ENCODE results near the gene CBLIF.
A peak's percentile ranks its signal among the peaks of the same experiment; 100 is the strongest.
"Not testable (repeated sequence)": the region's sequence is repeated elsewhere in the genome, so short reads cannot be mapped to it uniquely, and the experiment has no call there.

CBLIF gene

DNA sequence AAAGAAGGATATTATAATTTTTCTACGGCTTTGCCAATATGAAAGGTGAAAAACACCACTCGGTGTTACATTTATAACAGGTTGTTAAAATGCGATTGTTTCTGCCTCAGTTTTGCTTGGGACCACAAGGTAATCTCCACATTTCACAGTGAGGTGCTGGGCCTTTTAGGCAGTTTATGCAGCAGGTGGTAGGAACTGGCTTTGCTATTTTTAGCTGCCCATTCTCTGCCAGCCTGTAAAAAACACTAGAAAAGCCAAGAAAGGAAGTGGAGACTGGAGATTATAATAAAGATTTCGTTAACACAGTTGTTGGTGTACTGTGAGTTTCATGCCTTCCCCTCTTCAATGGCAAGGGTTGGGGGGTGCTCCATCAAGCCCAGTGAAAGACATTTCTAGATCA lies 26.7 kb downstream of the CBLIF start:
- H3K36me3 Mint-ChIP-seq (ENCODE audit: low read depth): no peaks in the 10 kb centered on the region
- H3K4me1 Mint-ChIP-seq: peaks cover 17% of the 10 kb centered on the region
- no peaks in the 10 kb centered on the region for H3K27me3 Mint-ChIP-seq
- DNase-seq: no peak
- H3K27ac Mint-ChIP-seq: no peak overlapping the region
- no peaks in the 10 kb centered on the region for H3K9me3 Mint-ChIP-seq
- H3K4me3 Mint-ChIP-seq: no peak overlapping the region
- ATAC-seq: no peak

DNA sequence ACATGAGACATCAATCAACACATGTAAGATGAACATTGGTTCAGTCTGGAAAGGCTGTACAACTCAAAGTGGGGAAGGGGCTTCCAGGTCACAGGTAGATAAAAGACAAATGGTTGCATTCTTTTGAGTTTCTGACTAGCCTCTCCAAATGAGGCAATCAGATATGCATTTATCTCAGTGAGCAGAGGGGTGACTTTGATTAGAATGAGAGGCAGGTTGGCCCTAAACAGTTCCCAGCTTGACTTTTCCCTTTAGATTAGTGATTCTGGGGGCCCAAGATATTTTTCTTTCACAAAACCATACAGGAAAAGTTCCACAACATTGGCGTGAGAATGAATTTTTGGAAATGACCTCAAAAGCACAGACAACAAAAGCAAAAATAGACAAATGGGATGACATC lies 28.9 kb downstream of the CBLIF start:
- not testable (repeated sequence) for H3K27me3 Mint-ChIP-seq; ATAC-seq; H3K36me3 Mint-ChIP-seq (ENCODE audit: low read depth); H3K9me3 Mint-ChIP-seq; DNase-seq; H3K4me3 Mint-ChIP-seq; H3K27ac Mint-ChIP-seq
- peaks cover 15% of the 10 kb centered on the region for H3K4me1 Mint-ChIP-seq

DNA sequence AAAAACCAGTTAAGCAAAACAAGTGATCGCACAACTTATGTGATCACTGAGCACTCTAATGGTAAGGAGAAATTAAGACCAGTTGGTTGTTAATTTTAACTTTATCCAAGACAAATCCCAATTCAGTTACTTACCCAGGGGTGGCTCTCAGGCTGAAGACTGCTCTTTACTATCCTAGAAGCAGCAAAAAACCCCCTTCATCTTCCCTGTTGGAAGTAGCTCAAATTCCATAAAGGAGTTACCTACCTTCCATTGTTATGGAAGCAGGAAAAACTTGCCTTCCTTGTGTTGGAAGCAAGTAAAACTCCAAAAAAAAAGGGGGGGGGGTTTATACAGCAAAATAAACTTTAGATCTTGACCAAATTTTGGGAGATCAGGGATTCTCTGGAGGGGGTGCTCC lies 29.5 kb downstream of the CBLIF start:
- Mint-ChIP-seq H3K36me3 (ENCODE audit: low read depth) (no peaks in the 10 kb centered on the region), H3K27me3 (no peaks in the 10 kb centered on the region), H3K4me3 (no peak overlapping the region), H3K27ac (no peak overlapping the region), H3K4me1 (peaks cover 21% of the 10 kb centered on the region), H3K9me3 (peaks cover 4% of the 10 kb centered on the region)
- ATAC-seq (no peak), DNase-seq (no peak)

DNA sequence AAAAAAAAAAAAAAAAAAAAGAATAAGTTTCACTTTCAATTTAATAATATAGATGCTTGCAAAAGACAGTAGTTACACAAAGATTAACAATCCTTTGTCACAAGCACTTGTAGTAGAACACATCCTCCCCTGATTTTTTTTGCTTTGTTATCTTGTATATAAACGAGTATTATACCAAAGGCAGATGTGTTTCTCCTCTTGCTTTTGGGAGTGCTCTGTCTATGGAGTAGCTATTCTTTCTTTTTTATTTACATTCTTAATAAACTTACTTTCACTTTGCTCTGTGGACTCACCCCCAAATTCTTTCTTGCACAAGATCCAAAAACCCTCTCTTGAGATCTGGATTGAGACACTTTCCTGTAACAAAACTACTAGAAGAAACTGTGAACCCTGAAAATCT lies 31.3 kb downstream of the CBLIF start:
- H3K27ac Mint-ChIP-seq: no peak overlapping the region
- H3K4me1 Mint-ChIP-seq: peaks cover 28% of the 10 kb centered on the region
- DNase-seq (no peak), ATAC-seq (no peak)
- H3K36me3 Mint-ChIP-seq (ENCODE audit: low read depth): peaks cover 3% of the 10 kb centered on the region
- H3K4me3 Mint-ChIP-seq: peak overlapping the region; percentile 28
- H3K27me3 Mint-ChIP-seq: no peaks in the 10 kb centered on the region
- H3K9me3 Mint-ChIP-seq: peaks cover 4% of the 10 kb centered on the region

DNA sequence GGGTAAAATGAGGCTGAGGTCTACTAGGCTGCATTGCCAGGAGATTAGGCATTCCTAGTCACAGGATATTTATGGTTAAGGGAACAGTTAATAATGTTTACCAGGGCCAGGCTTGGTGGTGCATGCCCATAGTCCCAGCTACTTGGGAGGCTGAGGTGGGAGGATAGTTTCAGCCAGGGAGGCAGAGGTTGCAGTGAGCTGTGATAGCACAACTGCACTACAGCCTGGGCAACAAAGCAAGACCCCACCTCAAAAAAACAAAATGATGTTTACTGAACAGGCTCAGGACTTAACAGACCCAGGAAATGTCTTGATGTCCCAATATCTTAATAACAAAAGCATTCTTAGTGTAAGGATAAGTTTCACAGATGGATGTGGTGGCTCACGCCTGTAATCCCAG lies 31.9 kb downstream of the CBLIF start:
- no peak overlapping the region for H3K27ac Mint-ChIP-seq

DNA sequence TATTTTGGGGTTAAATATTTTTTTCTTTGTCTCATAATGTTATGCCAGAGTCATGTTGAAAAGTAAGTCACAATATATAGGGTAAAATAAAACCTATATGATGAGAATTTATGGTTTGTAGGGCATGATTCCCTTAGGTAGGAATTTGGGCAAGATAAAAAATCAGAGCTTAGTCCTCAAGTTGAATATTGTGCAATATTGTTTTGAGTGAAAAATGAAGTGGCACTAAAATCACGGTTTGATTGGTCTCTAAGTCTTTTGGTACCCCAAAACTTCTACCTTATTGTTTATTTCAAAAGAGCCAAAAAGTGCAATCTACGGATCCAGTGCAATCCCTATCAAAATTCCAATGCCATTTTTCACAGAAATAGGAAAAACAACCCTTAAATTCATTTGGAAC lies 33.1 kb downstream of the CBLIF start:
- ATAC-seq (no peak), DNase-seq (no peak)
- peaks cover 26% of the 10 kb centered on the region for H3K4me1 Mint-ChIP-seq
- H3K36me3 Mint-ChIP-seq (ENCODE audit: low read depth): peaks cover 12% of the 10 kb centered on the region
- H3K27me3 Mint-ChIP-seq: no peaks in the 10 kb centered on the region
- H3K9me3 Mint-ChIP-seq: peaks cover 4% of the 10 kb centered on the region
- no peak overlapping the region for H3K4me3 Mint-ChIP-seq
- H3K27ac Mint-ChIP-seq: no peak overlapping the region

More for the DNA sequence above, 31.9 kb downstream of the CBLIF start:
- DNase-seq (no peak), ATAC-seq (no peak)
- H3K4me1 Mint-ChIP-seq: peaks cover 27% of the 10 kb centered on the region
- H3K27me3 Mint-ChIP-seq: no peaks in the 10 kb centered on the region
- peaks cover 8% of the 10 kb centered on the region for H3K36me3 Mint-ChIP-seq (ENCODE audit: low read depth)
- H3K9me3 Mint-ChIP-seq: peaks cover 4% of the 10 kb centered on the region
- no peak overlapping the region for H3K4me3 Mint-ChIP-seq

DNA sequence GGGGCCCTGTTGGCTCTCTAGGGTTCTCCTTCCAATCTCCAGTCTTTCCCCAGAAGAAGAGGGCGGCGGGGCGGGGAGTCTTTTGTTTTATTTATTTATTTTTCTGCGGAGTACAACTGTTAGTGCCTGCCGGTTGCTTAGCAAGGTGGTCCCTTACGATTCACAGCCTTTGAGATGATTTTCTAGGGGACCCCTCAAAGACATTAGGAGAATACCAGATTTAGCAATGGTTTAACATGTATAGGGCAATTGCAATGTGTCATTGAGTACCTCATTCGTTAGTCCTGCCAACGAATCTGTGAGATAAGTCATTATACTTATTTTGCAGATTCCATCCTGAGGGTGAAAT lies 34.4 kb downstream of the CBLIF start:
- DNase-seq: no peak
- Mint-ChIP-seq H3K36me3 (ENCODE audit: low read depth) (peaks cover 21% of the 10 kb centered on the region), H3K4me1 (peaks cover 26% of the 10 kb centered on the region), H3K4me3 (peak overlapping the region; percentile 92), H3K27me3 (no peaks in the 10 kb centered on the region), H3K27ac (peak overlapping the region; percentile 85), H3K9me3 (peaks cover 4% of the 10 kb centered on the region)
- no peak for ATAC-seq

DNA sequence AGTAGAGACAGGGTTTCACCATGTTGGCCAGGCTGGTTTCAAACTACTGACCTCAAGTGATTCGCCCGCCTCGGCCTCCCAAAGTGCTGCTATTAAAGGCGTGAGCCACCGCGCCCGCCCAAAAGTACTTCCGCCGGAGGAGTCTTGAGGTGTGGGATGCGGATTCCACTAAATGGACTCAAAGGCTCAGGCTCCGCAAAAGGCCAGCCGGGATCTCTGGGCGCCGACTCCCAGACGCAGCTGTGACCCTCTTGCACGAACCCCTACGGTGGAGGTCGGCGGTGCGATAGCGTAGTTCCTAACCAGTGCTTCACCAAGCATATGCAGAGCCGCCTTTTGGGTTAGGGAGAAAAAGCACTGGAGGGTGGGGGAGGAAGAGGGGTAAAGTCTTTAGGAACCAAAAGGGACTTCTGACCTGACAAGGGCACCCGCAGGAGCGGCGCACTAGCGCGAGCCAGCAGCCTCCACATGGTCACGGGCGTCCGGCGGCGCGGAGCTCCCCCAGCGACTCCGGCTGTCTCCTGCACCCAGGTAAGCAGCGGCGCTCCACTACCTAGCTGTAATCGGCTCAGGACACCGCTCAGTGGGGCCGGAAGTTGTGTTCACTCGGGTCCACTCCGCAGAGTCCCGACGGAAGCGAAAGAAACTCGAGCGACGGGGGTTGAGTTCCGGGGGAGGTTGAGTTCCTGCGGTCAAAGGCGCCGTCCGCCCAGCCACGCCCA lies 34.9 kb downstream of the CBLIF start, which contains the start of gene MRPL16:
MRPL16 (minus strand) TSS at position 590 of the 722 bp plus-strand sequence; CDS start at position 470, 120 bp downstream.
- Mint-ChIP-seq H3K9me3 (peaks cover 4% of the 10 kb centered on the region), H3K4me1 (peaks cover 26% of the 10 kb centered on the region), H3K4me3 (peak within 1 kb of the TSS; percentile 92), H3K27ac (peak within 1 kb of the TSS; percentile 87), H3K36me3 (ENCODE audit: low read depth) (peaks cover 21% of the 10 kb centered on the region), H3K27me3 (no peaks in the 10 kb centered on the region)
- DNase-seq: peak; percentile 90
- ATAC-seq: peak; percentile 99

DNA sequence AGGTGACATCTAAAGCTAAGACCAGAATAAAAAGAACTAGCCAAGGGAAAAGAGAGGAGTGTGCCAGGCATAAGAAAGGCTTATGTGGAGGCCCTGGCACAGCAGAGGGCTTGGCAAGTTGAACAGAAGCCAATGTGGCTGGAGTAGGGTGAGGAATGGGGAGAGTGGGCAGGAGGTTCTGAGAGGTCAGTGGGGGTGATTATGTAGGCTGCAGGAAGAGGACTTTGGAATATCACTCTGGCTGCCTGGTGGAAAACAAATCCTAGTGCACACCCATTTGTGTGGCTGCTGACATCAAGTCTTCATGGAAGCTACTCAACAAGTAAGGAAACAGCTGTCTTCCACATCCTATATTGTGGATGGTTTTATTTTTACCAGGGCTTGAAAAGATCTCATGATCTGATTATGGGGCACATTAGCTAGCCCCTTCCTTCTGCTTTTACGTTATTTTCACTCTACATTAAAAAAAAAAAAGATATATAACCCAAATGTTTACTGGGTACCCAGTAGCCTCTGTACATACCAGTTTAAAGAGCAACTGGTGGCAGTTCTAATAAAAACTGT lies 38.2 kb downstream of the CBLIF start:
- Mint-ChIP-seq H3K36me3 (ENCODE audit: low read depth) (peaks cover 23% of the 10 kb centered on the region), H3K9me3 (peaks cover 4% of the 10 kb centered on the region), H3K4me1 (peaks cover 20% of the 10 kb centered on the region), H3K4me3 (no peak overlapping the region), H3K27me3 (no peaks in the 10 kb centered on the region), H3K27ac (no peak overlapping the region)
- DNase-seq (no peak), ATAC-seq (no peak)

DNA sequence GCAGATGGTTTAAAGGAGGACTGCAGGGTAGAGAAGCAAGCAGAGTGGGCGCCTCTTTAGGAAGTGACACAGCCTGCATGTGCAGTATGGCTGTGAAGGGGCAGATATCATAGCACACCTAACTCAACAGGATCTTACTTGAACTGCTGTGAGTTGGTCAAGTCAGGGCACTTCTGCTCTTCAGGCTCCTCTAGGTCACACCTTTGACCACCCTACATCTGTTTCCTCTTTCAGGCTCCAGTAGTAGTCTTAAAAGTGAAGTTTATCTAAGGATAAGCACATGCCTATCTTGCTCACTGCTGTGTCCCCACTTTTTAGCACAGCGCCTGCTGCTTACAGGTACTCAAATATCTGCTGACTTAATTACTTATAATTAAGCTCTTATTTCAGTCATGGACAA lies 41.2 kb downstream of the CBLIF start:
- H3K4me3 Mint-ChIP-seq: no peak overlapping the region
- peaks cover 4% of the 10 kb centered on the region for H3K4me1 Mint-ChIP-seq
- DNase-seq (no peak), ATAC-seq (no peak)
- no peaks in the 10 kb centered on the region for H3K27me3 Mint-ChIP-seq
- H3K9me3 Mint-ChIP-seq: no peaks in the 10 kb centered on the region
- H3K36me3 Mint-ChIP-seq (ENCODE audit: low read depth): peaks cover 20% of the 10 kb centered on the region
- no peak overlapping the region for H3K27ac Mint-ChIP-seq

DNA sequence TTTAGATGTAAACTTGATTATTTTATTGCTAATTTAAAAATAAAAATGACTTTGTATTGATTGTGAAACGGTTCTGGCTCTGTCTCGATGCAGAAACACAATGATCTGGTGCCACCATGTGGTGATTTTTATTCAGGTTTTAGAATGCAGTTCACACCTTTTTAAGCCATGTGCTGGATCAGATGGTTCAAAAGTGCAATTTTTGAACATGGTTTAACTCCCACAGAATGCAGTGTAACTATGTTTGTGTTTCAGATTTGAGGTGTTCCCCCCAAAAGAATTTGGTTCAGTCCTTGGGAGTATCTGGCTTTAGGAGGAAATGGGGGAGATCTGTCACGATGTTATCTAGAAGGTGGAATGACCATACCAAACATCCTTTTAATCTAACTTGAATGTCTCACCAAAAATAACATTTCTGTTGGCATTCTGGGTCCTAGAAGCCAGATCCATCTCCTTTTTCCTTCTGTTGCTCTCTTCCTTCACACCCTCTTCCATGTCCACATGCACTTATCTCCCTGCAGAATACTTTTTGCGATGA lies 42.6 kb downstream of the CBLIF start:
- ATAC-seq: peak; percentile 49
- no peak overlapping the region for H3K27ac Mint-ChIP-seq
- H3K36me3 Mint-ChIP-seq (ENCODE audit: low read depth): peaks cover 14% of the 10 kb centered on the region
- no peak overlapping the region for H3K4me3 Mint-ChIP-seq
- H3K27me3 Mint-ChIP-seq: no peaks in the 10 kb centered on the region
- no peaks in the 10 kb centered on the region for H3K4me1 Mint-ChIP-seq
- no peak for DNase-seq
- H3K9me3 Mint-ChIP-seq: no peaks in the 10 kb centered on the region

DNA sequence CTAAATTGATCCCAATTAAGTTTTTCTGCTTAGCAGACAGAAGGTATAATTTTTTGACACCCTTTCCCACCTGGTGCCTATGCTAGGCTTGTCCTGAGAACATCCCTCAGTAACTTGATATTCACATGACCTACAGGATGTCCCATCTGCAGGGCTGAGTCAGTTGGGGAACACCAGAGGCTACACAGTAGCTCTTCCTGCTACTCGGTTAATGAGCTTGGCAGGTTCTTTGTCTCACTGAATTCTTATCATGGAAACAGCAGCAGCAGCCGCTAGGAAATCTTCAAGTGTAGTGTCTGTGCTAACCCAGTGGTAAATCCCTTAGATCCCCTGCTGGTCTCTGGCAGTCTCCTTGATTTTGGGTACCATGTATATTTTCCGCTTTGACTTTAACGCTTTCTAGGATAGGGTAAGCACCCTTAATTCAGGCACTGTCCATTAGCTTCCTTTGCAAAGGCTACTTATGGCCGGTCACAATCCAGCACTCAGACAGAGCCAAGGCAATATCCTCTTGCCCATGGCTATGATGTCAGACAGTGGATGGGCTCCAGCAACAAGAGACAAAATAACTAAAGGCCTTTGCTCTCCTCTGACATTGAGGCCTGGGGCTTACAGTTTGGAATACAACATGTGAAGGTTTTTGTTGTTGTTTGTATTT lies 43.2 kb downstream of the CBLIF start:
- H3K36me3 Mint-ChIP-seq (ENCODE audit: low read depth): peaks cover 10% of the 10 kb centered on the region
- no peak for DNase-seq
- no peak overlapping the region for H3K4me3 Mint-ChIP-seq
- no peaks in the 10 kb centered on the region for H3K9me3 Mint-ChIP-seq
- H3K27me3 Mint-ChIP-seq: no peaks in the 10 kb centered on the region
- H3K4me1 Mint-ChIP-seq: no peaks in the 10 kb centered on the region
- peak; percentile 20 for ATAC-seq
- no peak overlapping the region for H3K27ac Mint-ChIP-seq

- H3K4me1 Mint-ChIP-seq: no peaks in the 10 kb centered on the region
- no peaks in the 10 kb centered on the region for H3K9me3 Mint-ChIP-seq
- H3K27ac Mint-ChIP-seq: no peak overlapping the region
- ATAC-seq (no peak), DNase-seq (no peak)
- no peaks in the 10 kb centered on the region for H3K27me3 Mint-ChIP-seq
- peaks cover 2% of the 10 kb centered on the region for H3K36me3 Mint-ChIP-seq (ENCODE audit: low read depth)
- no peak overlapping the region for H3K4me3 Mint-ChIP-seq
Observed at GRCh38 chr11:59801160-59801706, 44.1 kb downstream of the CBLIF start.

- H3K9me3 Mint-ChIP-seq: no peaks in the 10 kb centered on the region
- H3K4me1 Mint-ChIP-seq: no peaks in the 10 kb centered on the region
- ATAC-seq (no peak), DNase-seq (no peak)
- H3K27ac Mint-ChIP-seq: no peak overlapping the region
- H3K27me3 Mint-ChIP-seq: no peaks in the 10 kb centered on the region
- H3K4me3 Mint-ChIP-seq: no peak overlapping the region
- H3K36me3 Mint-ChIP-seq (ENCODE audit: low read depth): peaks cover 2% of the 10 kb centered on the region
Observed at GRCh38 chr11:59800390-59801025, 44.8 kb downstream of the CBLIF start.

Data from activated naive CD8-positive, alpha-beta T cell treated with anti-CD3 and anti-CD28 coated beads, Interleukin-2, amount 50 U/mL, for 24 hours (primary cell).